ENCODE measurements around the gene TPBGL. TPM values are rescaled to one million over a fixed set of nuclear protein-coding genes. Genes with fewer than 3 reads are reported as not detected.

Gene TPBGL
- total RNA-seq, 1 donor: not detected

DNA sequence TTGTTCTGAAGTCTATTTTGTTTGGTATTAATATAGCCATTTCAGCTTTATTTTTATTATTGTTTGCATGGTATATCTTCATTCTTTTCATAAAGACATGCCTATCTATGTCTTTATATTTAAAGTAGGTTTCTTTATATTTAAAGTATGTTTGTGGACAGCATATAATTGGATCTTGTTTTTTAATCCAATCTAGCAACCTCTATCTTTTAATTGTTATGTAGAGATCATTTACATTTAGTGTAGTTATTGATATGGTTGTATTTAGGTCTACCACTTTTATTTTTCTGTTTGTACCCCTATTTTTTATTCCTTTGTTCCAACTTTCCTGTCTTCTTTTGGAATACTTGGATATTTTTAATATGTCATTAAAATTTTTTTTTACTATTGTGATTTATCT, 13.8 kb downstream of the TPBGL start:
- no peak overlapping the region for H3K4me3 ChIP-seq (ENCODE audit: low read depth, low read length)
- no peak for DNase-seq (ENCODE audit: low read depth)
- TF ChIP-seq, protein P1, sequence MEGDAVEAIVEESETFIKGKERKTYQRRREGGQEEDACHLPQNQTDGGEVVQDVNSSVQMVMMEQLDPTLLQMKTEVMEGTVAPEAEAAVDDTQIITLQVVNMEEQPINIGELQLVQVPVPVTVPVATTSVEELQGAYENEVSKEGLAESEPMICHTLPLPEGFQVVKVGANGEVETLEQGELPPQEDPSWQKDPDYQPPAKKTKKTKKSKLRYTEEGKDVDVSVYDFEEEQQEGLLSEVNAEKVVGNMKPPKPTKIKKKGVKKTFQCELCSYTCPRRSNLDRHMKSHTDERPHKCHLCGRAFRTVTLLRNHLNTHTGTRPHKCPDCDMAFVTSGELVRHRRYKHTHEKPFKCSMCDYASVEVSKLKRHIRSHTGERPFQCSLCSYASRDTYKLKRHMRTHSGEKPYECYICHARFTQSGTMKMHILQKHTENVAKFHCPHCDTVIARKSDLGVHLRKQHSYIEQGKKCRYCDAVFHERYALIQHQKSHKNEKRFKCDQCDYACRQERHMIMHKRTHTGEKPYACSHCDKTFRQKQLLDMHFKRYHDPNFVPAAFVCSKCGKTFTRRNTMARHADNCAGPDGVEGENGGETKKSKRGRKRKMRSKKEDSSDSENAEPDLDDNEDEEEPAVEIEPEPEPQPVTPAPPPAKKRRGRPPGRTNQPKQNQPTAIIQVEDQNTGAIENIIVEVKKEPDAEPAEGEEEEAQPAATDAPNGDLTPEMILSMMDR (IDR thresholded peaks at IDR 0.05; ENCODE audit: insufficient read depth, low read length): no peak

DNA sequence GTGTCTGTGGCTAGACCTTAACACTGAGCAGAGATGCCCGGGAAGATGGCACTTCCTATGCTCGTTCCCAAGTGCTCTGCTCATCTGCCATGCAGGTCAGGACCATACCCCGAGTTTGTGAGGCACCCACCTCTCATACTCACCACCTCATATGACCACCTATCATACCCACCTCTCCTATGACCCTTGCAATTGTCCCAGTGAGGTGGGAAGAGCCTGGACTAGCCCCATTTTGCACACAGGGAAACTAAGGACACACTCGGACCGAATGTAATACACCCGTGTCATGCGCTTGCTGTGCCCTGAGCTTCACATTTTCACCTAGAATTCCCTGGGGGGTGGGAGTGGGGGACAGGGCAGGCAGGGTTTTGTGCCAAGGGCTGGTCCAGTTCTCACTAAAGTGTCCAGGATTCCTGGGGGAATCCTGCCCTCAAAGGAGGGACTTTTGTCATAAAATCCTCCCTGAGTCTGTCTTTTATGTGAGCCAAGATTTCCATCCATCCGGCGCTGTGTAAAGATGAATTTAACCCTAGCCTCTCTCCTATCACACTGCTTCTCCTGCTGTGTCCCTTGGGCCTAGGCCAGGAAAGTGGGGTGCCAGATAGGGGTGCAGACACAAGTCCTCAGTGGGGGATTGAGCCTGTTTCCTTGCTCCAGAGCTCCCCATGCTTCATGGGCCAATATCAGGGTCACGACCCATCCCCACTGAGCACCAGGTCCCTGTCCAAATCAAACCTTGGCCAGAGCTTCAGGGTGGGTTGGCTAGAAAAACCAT, 20.0 kb downstream of the TPBGL start:
- no peak for DNase-seq (ENCODE audit: low read depth)
- no peak overlapping the region for H3K4me3 ChIP-seq (ENCODE audit: low read depth, low read length)

DNA sequence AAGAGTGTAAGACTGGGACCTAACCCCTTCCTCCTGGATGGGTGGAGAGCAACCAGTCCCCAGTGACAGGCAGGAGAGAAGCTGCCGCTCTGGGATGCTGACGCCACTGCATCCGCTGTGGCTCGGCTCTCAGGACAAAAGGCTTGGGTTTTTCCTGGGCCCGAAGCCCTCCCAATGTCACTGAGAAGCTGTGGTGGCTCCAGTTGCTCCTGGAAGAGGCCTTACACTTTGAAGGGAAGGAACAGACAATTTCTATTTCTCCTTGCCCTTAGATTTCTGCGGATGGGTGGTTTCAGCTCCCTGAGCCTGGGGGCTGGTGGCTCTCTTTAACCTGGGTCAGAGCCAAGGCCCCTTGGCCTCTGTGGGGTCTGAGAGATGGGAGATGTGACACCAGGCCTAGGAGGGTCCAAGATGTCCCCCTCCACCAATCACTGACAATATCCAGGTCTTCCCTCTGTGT, 21.4 kb downstream of the TPBGL start:
- no peak for DNase-seq (ENCODE audit: low read depth)
- TF ChIP-seq, protein P1 (IDR thresholded peaks at IDR 0.05; ENCODE audit: insufficient read depth, low read length): no peak
- no peak overlapping the region for H3K4me3 ChIP-seq (ENCODE audit: low read depth, low read length)

More for the DNA sequence above, 20.0 kb downstream of the TPBGL start:
- TF ChIP-seq, protein P1 (IDR thresholded peaks at IDR 0.05; ENCODE audit: insufficient read depth, low read length): no peak

DNA sequence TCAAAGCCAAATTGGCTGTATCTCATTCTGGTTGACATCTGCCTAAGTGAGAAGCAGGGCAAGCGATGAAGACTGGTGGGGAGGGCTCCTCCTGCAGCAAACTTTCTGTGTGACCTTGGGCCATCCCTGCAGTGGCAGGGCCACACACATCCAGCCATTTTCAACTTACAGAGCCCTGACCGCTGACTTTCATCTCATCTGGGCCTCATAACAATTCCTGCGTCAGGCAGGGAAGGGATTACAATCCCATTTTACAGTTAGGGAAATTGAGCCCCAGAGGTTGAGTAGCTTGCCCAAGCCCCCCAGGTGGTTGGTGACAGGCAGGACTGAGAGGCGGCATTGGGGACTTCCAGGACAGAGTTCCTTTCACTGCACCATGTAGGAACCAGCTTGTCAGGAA, 21.9 kb downstream of the TPBGL start:
- H3K4me3 ChIP-seq (ENCODE audit: low read depth, low read length): no peak overlapping the region
- TF ChIP-seq, protein P1 (IDR thresholded peaks at IDR 0.05; ENCODE audit: insufficient read depth, low read length): no peak
- DNase-seq (ENCODE audit: low read depth): no peak

DNA sequence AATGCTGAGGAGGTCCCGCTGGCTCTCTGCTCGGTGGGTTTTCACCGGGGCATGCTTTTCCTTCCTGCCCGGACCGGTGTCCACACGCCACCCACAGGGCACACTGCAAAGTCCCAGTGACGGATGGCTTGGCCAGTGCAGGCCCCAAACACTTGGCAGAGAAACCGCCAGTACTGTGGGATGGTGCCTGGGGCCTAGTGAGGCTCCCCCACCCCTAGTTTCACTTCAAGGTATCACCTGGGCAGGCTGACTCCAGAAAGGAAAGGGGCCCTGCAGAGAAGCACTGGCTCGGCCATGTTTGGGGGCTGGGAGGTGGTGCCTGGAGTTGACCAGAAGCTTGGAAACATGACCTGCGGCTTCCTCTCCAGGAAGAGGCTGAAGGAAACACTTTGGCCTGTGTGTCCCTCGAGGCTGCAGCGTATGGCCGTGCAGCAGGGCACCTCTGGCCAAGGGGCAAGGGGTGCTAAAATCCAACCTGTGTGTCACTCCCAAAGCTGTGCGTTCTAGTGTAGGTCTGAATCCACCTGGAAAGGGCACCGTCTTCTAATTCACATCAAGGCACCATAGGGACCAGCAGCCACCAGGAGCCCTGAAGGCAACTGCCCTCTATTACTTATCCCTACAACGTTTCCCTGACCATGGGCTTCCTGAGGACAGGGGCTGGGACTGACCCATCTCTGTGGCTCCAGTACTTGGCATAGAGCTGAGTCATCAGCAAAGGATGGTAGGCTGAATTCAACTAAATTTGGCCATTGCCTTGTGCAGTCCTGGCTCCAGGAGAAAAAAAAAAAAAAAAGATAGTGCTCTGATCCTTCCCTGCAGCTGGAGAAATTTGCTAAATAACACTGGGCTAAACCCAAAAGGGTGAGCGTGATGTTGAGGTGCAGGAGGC, 22.6 kb downstream of the TPBGL start:
- TF ChIP-seq, protein P1 (IDR thresholded peaks at IDR 0.05; ENCODE audit: insufficient read depth, low read length): no peak
- no peak overlapping the region for H3K4me3 ChIP-seq (ENCODE audit: low read depth, low read length)
- no peak for DNase-seq (ENCODE audit: low read depth)

DNA sequence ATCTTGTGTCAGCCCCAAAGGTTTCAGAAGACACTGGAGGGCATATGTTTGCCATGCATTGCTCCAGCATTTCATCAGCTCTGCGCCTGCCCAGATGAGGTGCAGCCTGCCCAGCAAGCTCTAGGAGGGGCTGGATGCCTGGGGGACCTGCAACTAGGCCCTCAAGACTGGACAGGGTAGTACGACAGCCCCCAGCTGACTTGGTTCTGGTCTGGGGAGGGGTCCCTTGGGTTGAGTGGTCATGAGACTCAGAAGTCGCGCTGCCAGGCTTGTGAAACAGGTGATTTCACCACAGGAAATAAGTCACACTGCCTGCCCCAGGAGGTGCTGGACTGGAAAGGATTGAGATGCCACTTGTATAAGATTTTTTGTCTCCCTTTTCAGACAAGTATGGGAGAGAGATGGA, 23.4 kb downstream of the TPBGL start:
- TF ChIP-seq, protein P1 (IDR thresholded peaks at IDR 0.05; ENCODE audit: insufficient read depth, low read length): no peak
- H3K4me3 ChIP-seq (ENCODE audit: low read depth, low read length): no peak overlapping the region
- peak; percentile 21 for DNase-seq (ENCODE audit: low read depth)

Measured in fibroblast of the aortic adventitia (primary cell).